Calu3 (cell line): ENCODE results near the gene DCAF6. TPM values are rescaled to one million over a fixed set of nuclear protein-coding genes. Genes with fewer than 3 reads are reported as not detected.

Experiments
- BruUV-seq: library from RNA; stranded (reverse); fragments of 400-500 nt; replicated peaks from 2 replicates; lab custom pipeline; 2021; lab: Mats Ljungman, UMichigan
- CTCF ChIA-PET: fragments of 300-600 bp; sonication (Branson Sonifier 250); formaldehyde crosslinking; loops from one replicate; lab custom pipeline; 2022; ENCODE audit warnings: antibody characterized with exemption; lab: Charles Lee
- DNase-seq: peaks from one replicate; pipeline ENCODE4 v3.0.0; 2022
- H3K27ac Mint-ChIP-seq: one replicate; pipeline ENCODE4 v1.8.0; 2022; ENCODE audit warnings: mixed read lengths; ENCODE audit not compliant: unreplicated experiment
- H3K27me3 Mint-ChIP-seq: one replicate; pipeline ENCODE4 v1.8.0; 2022; ENCODE audit warnings: mixed read lengths; ENCODE audit not compliant: unreplicated experiment
- H3K36me3 Mint-ChIP-seq: one replicate; pipeline ENCODE4 v1.8.0; 2022; ENCODE audit warnings: mild to moderate bottlenecking, moderate library complexity, mixed read lengths; ENCODE audit not compliant: insufficient read depth, unreplicated experiment
- H3K4me1 Mint-ChIP-seq: one replicate; pipeline ENCODE4 v1.8.0; 2022; ENCODE audit warnings: mild to moderate bottlenecking, low read depth, mixed read lengths; ENCODE audit not compliant: unreplicated experiment
- H3K4me3 Mint-ChIP-seq: one replicate; pipeline ENCODE4 v1.8.0; 2022; ENCODE audit warnings: mild to moderate bottlenecking, low read depth, moderate library complexity, mixed read lengths; ENCODE audit not compliant: unreplicated experiment
- H3K9me3 Mint-ChIP-seq: one replicate; pipeline ENCODE4 v1.8.0; 2022; ENCODE audit warnings: low read depth, mixed read lengths; ENCODE audit not compliant: unreplicated experiment
- CTCF ChIP-seq: fragments of 200-600 bp; IDR thresholded peaks from one replicate; pipeline ENCODE4 v1.8.0; 2022; ENCODE audit warnings: antibody characterized with exemption; ENCODE audit not compliant: unreplicated experiment
- intact Hi-C: fragments of 100-400 bp; cut with micrococcal nuclease; formaldehyde crosslinking; loops from one replicate; pipeline ENCODE4 v1.10.0; 2022; ENCODE audit not compliant: unreplicated experiment
- total RNA-seq: library from RNA; stranded (reverse); gene quantifications from 2 replicates; pipeline ENCODE4 v1.2.3, GENCODE V29; 2022

Gene DCAF6
- total RNA-seq, 1 experiment from 2014 or later: 64.0 TPM

- TF ChIP-seq CTCF: no peak
- H3K27ac Mint-ChIP-seq: no peak overlapping the region
- peaks cover 14% of the 10 kb centered on the region for H3K4me1 Mint-ChIP-seq
- no peaks in the 10 kb centered on the region for H3K27me3 Mint-ChIP-seq
- H3K36me3 Mint-ChIP-seq: peaks cover 6% of the 10 kb centered on the region
- intact Hi-C loops: no loop called here
- CTCF ChIA-PET: no interaction called here
- H3K9me3 Mint-ChIP-seq: no peaks in the 10 kb centered on the region
- no TSS peak for BruUV-seq
- DNase-seq: no peak
- H3K4me3 Mint-ChIP-seq: no peak overlapping the region
Observed at GRCh38 chr1:167993720-167994119, 57.2 kb downstream of the DCAF6 start.

- Mint-ChIP-seq H3K27ac (no peak overlapping the region), H3K27me3 (no peaks in the 10 kb centered on the region), H3K4me3 (no peak overlapping the region), H3K36me3 (peaks cover 6% of the 10 kb centered on the region), H3K9me3 (no peaks in the 10 kb centered on the region), H3K4me1 (peaks cover 14% of the 10 kb centered on the region)
- no peak for TF ChIP-seq CTCF
- BruUV-seq: no TSS peak
- intact Hi-C loops: no loop called here
- CTCF ChIA-PET: no interaction called here
- DNase-seq: no peak
Observed at GRCh38 chr1:167994560-167994959, 58.1 kb downstream of the DCAF6 start.

- peaks cover 14% of the 10 kb centered on the region for H3K4me1 Mint-ChIP-seq
- intact Hi-C loops: no loop called here
- CTCF ChIA-PET: no interaction called here
- no peak overlapping the region for H3K4me3 Mint-ChIP-seq
- no peaks in the 10 kb centered on the region for H3K27me3 Mint-ChIP-seq
- peaks cover 6% of the 10 kb centered on the region for H3K36me3 Mint-ChIP-seq
- no peak for DNase-seq
- TF ChIP-seq CTCF: no peak
- no peaks in the 10 kb centered on the region for H3K9me3 Mint-ChIP-seq
- H3K27ac Mint-ChIP-seq: no peak overlapping the region
- BruUV-seq: no TSS peak
Observed at GRCh38 chr1:167995038-167995437, 58.6 kb downstream of the DCAF6 start.

- H3K4me3 Mint-ChIP-seq: no peak overlapping the region
- no TSS peak for BruUV-seq
- peaks cover 15% of the 10 kb centered on the region for H3K36me3 Mint-ChIP-seq
- no peaks in the 10 kb centered on the region for H3K27me3 Mint-ChIP-seq
- no peak overlapping the region for H3K27ac Mint-ChIP-seq
- no peak for TF ChIP-seq CTCF
- no peaks in the 10 kb centered on the region for H3K9me3 Mint-ChIP-seq
- CTCF ChIA-PET: no interaction called here
- no peak for DNase-seq
- peaks cover 14% of the 10 kb centered on the region for H3K4me1 Mint-ChIP-seq
- intact Hi-C loops: no loop called here
Observed at GRCh38 chr1:167996266-167996665, 59.8 kb downstream of the DCAF6 start.
